WTC11 (cell line): ENCODE results near the gene FGA. TPM values are rescaled to one million over a fixed set of nuclear protein-coding genes. Genes with fewer than 3 reads are reported as not detected.

Experiments
- ATAC-seq: fragments of 200-7000 bp; cut with Tn5 transposase; 2 replicates; pipeline ENCODE4 v1.10.0; 2021; ENCODE audit warnings: mild to moderate bottlenecking, moderate library complexity
- CTCF ChIA-PET: fragments of 300-600 bp; sonication (Branson Sonifier 250); formaldehyde crosslinking; loops from one replicate; lab custom pipeline; 2021; ENCODE audit warnings: antibody characterized with exemption; lab: Charles Lee
- POLR2A ChIA-PET: fragments of 350-600 bp; sonication (Branson Sonifier 250); formaldehyde crosslinking; loops from one replicate; lab custom pipeline; 2021; ENCODE audit warnings: antibody characterized with exemption; lab: Charles Lee
- DNase-seq: peaks from one replicate; pipeline ENCODE4 v3.0.0; 2021; ENCODE audit warnings: low spot score
- H3K27ac Mint-ChIP-seq: 2 replicates; pipeline ENCODE4 v1.8.0; 2021; ENCODE audit warnings: mixed read lengths
- H3K27me3 Mint-ChIP-seq: 2 replicates; pipeline ENCODE4 v1.8.0; 2021; ENCODE audit warnings: low read depth, mild to moderate bottlenecking, moderate library complexity, mixed read lengths
- H3K36me3 Mint-ChIP-seq: 2 replicates; pipeline ENCODE4 v1.8.0; 2021; ENCODE audit warnings: mixed read lengths
- H3K4me1 Mint-ChIP-seq: 2 replicates; pipeline ENCODE4 v1.8.0; 2022; ENCODE audit warnings: mixed read lengths
- H3K4me3 Mint-ChIP-seq: 2 replicates; pipeline ENCODE4 v1.8.0; 2021; ENCODE audit warnings: mild to moderate bottlenecking, moderate library complexity, mixed read lengths
- H3K9me3 Mint-ChIP-seq: 2 replicates; pipeline ENCODE4 v1.8.0; 2021; ENCODE audit warnings: mixed read lengths
- CBFB ChIP-seq: sonication (generic); formaldehyde crosslinking; IDR thresholded peaks from 2 replicates; pipeline ENCODE4 v1.8.1; 2022; ENCODE audit warnings: mild to moderate bottlenecking, low read depth, missing genetic modification reagents
- CREB1 ChIP-seq: sonication (generic); formaldehyde crosslinking; IDR thresholded peaks from 2 replicates; pipeline ENCODE4 v1.8.0; 2023; ENCODE audit warnings: mild to moderate bottlenecking, missing genetic modification reagents
- ELF4 ChIP-seq: sonication (generic); formaldehyde crosslinking; IDR thresholded peaks from 2 replicates; pipeline ENCODE4 v1.8.1; 2022; ENCODE audit warnings: low read depth, mild to moderate bottlenecking, moderate library complexity, missing genetic modification reagents
- FOXP1 ChIP-seq: sonication (generic); formaldehyde crosslinking; IDR thresholded peaks from 2 replicates; pipeline ENCODE4 v1.8.0; 2022; ENCODE audit warnings: missing genetic modification reagents, mild to moderate bottlenecking, moderate library complexity, borderline replicate concordance
- GABPB1 ChIP-seq: sonication (generic); formaldehyde crosslinking; IDR thresholded peaks from 2 replicates; pipeline ENCODE4 v1.8.1; 2023; ENCODE audit warnings: mild to moderate bottlenecking, missing genetic modification reagents
- GRHL2 ChIP-seq: fragments of 250-450 bp; sonication (Bioruptor Pico); IDR thresholded peaks from 2 replicates; pipeline ENCODE4 v1.8.0; 2022; ENCODE audit warnings: mild to moderate bottlenecking, moderate library complexity; ENCODE audit not compliant: insufficient replicate concordance, severe bottlenecking
- IRF2 ChIP-seq: sonication (generic); formaldehyde crosslinking; IDR thresholded peaks from 2 replicates; pipeline ENCODE4 v1.8.0; 2022; ENCODE audit warnings: low read depth, missing genetic modification reagents, borderline replicate concordance
- JUN ChIP-seq: sonication (generic); formaldehyde crosslinking; IDR thresholded peaks from 2 replicates; pipeline ENCODE4 v1.8.0; 2023; ENCODE audit warnings: mild to moderate bottlenecking, missing genetic modification reagents
- NFE2L1 ChIP-seq: sonication (generic); formaldehyde crosslinking; IDR thresholded peaks from 2 replicates; pipeline ENCODE4 v1.8.1; 2023; ENCODE audit warnings: missing genetic modification reagents
- NR2C2 ChIP-seq: sonication (generic); formaldehyde crosslinking; IDR thresholded peaks from 2 replicates; pipeline ENCODE4 v1.8.0; 2022; ENCODE audit warnings: mild to moderate bottlenecking, missing genetic modification reagents
- NR3C1 ChIP-seq: sonication (generic); formaldehyde crosslinking; conservative IDR thresholded peaks from 2 replicates; pipeline ENCODE4 v1.8.1; 2023; ENCODE audit warnings: low read depth, mild to moderate bottlenecking, missing genetic modification reagents
- RELA ChIP-seq: sonication (generic); formaldehyde crosslinking; IDR thresholded peaks from 2 replicates; pipeline ENCODE4 v1.8.1; 2022; ENCODE audit warnings: missing genetic modification reagents, mild to moderate bottlenecking, borderline replicate concordance
- ZNF232 ChIP-seq: sonication (generic); formaldehyde crosslinking; IDR thresholded peaks from 2 replicates; pipeline ENCODE4 v1.8.0; 2022; ENCODE audit warnings: mild to moderate bottlenecking, missing genetic modification reagents
- ZNF317 ChIP-seq: sonication (generic); formaldehyde crosslinking; IDR thresholded peaks from 2 replicates; pipeline ENCODE4 v1.8.1; 2023; ENCODE audit warnings: low read depth, mild to moderate bottlenecking, moderate library complexity, missing genetic modification reagents, borderline replicate concordance
- total RNA-seq: library from RNA; stranded (reverse); gene quantifications from 3 replicates; pipeline ENCODE4 v1.2.3, GENCODE V29; 2021
- TF ChIP-seq, protein P1 (sequence below): sonication (generic); formaldehyde crosslinking; IDR thresholded peaks from 2 replicates; pipeline ENCODE4 v1.8.0; 2022; ENCODE audit warnings: mild to moderate bottlenecking, missing genetic modification reagents
- TF ChIP-seq, protein P2 (sequence below): sonication (generic); formaldehyde crosslinking; IDR thresholded peaks from 2 replicates; pipeline ENCODE4 v1.8.0; 2022; ENCODE audit warnings: mild to moderate bottlenecking, missing genetic modification reagents
- TF ChIP-seq, protein P3 (sequence below): fragments of 250-450 bp; sonication (Bioruptor Pico); IDR thresholded peaks from 2 replicates; pipeline ENCODE4 v1.8.0; 2021; ENCODE audit warnings: mild to moderate bottlenecking
- TF ChIP-seq, protein P4 (sequence below): fragments of 250-450 bp; sonication (Bioruptor Pico); IDR thresholded peaks from 2 replicates; pipeline ENCODE4 v1.9.0; 2021; ENCODE audit warnings: mild to moderate bottlenecking
- TF ChIP-seq, protein P5 (sequence below): fragments of 250-450 bp; sonication (Bioruptor Pico); IDR thresholded peaks from 2 replicates; pipeline ENCODE4 v1.9.0; 2021; ENCODE audit warnings: mild to moderate bottlenecking, borderline replicate concordance
- TF ChIP-seq, protein P6 (sequence below): sonication (generic); formaldehyde crosslinking; conservative IDR thresholded peaks from 2 replicates; pipeline ENCODE4 v1.8.1; 2023; ENCODE audit warnings: mild to moderate bottlenecking, low read depth, missing genetic modification reagents, moderate library complexity

FGA gene
- total RNA-seq, 1 experiment from 2014 or later = 3.2 TPM

DNA sequence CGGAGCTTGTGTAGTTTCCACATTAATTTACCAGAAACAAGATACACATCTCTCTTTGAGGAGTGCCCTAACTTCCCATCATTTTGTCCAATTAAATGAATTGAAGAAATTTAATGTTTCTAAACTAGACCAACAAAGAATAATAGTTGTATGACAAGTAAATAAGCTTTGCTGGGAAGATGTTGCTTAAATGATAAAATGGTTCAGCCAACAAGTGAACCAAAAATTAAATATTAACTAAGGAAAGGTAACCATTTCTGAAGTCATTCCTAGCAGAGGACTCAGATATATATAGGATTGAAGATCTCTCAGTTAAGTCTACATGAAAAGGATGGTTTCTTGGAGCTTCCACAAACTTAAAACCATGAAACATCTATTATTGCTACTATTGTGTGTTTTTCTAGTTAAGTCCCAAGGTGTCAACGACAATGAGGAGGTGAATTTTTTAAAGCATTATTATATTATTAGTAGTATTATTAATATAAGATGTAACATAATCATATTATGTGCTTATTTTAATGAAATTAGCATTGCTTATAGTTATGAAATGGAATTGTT lies 27.8 kb downstream of the FGA start, which contains the start of gene FGB (continued):
- TF ChIP-seq, protein P1, sequence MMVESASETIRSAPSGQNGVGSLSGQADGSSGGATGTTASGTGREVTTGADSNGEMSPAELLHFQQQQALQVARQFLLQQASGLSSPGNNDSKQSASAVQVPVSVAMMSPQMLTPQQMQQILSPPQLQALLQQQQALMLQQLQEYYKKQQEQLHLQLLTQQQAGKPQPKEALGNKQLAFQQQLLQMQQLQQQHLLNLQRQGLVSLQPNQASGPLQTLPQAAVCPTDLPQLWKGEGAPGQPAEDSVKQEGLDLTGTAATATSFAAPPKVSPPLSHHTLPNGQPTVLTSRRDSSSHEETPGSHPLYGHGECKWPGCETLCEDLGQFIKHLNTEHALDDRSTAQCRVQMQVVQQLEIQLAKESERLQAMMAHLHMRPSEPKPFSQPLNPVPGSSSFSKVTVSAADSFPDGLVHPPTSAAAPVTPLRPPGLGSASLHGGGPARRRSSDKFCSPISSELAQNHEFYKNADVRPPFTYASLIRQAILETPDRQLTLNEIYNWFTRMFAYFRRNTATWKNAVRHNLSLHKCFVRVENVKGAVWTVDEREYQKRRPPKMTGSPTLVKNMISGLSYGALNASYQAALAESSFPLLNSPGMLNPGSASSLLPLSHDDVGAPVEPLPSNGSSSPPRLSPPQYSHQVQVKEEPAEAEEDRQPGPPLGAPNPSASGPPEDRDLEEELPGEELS (CRISPR knock-in tag) = no peak
- TF ChIP-seq RELA (CRISPR knock-in tag) (no peak), CREB1 (no peak), CBFB (no peak), JUN (CRISPR knock-in tag) (no peak), NR2C2 (no peak), FOXP1 (CRISPR knock-in tag) (no peak)
- TF ChIP-seq, protein P2, sequence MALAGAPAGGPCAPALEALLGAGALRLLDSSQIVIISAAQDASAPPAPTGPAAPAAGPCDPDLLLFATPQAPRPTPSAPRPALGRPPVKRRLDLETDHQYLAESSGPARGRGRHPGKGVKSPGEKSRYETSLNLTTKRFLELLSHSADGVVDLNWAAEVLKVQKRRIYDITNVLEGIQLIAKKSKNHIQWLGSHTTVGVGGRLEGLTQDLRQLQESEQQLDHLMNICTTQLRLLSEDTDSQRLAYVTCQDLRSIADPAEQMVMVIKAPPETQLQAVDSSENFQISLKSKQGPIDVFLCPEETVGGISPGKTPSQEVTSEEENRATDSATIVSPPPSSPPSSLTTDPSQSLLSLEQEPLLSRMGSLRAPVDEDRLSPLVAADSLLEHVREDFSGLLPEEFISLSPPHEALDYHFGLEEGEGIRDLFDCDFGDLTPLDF (CRISPR knock-in tag) = no peak

DNA sequence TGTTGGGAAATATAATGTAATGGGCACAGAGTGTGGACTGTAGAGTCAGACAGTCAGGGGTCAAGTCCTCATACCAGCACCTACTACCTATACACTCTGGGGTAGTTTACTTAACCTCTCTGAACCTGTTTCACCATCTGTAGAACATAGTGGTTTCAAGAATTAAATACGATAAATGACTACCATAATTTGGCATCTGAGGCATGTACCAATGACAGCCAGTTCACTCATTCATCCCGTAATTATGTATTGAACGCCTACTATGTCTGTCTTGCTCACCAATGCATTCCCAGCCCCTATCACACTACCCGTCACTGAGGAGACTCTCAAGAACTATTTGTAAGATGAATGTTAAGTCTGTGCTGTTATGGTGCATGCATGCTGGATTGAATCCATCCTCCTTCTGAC lies 29.7 kb downstream of the FGA start:
- ChIA-PET POLR2A (no interaction called here), CTCF (interaction anchor here (3.6 to 4.5 kb wide), 2 partner anchors 58 to 64 kb away, joined by 96 to 145 read pairs; no protein-coding TSS in a partner anchor)
- Mint-ChIP-seq H3K4me1 (no peaks in the 10 kb centered on the region), H3K27ac (no peak overlapping the region), H3K36me3 (no peaks in the 10 kb centered on the region), H3K9me3 (no peaks in the 10 kb centered on the region), H3K27me3 (no peaks in the 10 kb centered on the region), H3K4me3 (no peak overlapping the region)
- DNase-seq = no peak
- TF ChIP-seq GABPB1 (peak; percentile 50), ELF4 (CRISPR knock-in tag) (no peak)
- no peak for ATAC-seq

DNA sequence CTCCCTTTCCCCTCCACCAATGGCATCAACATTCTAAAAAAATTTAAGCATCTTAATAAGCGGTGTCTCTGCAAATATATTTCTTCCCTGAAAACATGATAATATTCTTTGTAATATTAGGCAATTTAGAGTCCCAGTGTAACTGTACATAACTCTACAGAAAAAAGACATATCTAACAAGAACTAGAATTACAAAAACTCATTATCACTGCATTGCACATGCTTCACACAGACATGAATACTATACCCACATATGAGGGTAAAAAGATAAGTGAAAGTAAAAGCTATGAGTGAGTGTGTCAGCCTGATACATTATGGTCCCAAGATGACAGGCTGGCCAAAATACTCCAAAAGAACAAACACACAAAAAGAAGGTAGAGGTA lies 30.1 kb downstream of the FGA start:
- CTCF ChIA-PET = interaction anchor here (3.6 to 4.5 kb wide), 2 partner anchors 59 to 64 kb away, joined by 96 to 145 read pairs; no protein-coding TSS in a partner anchor
- no peak overlapping the region for H3K4me3 Mint-ChIP-seq
- H3K27ac Mint-ChIP-seq = no peak overlapping the region
- H3K27me3 Mint-ChIP-seq = no peaks in the 10 kb centered on the region
- ATAC-seq (no peak), DNase-seq (no peak)
- H3K36me3 Mint-ChIP-seq = no peaks in the 10 kb centered on the region
- no peaks in the 10 kb centered on the region for H3K9me3 Mint-ChIP-seq
- POLR2A ChIA-PET = no interaction called here
- H3K4me1 Mint-ChIP-seq = no peaks in the 10 kb centered on the region
- TF ChIP-seq NFE2L1 (CRISPR knock-in tag) (no peak), ZNF317 (CRISPR knock-in tag) (no peak), NR3C1 (no peak), JUN (CRISPR knock-in tag) (no peak), ZNF232 (CRISPR knock-in tag) (no peak), GRHL2 (CRISPR knock-in tag) (no peak), IRF2 (CRISPR knock-in tag) (no peak)
- TF ChIP-seq, protein P3, sequence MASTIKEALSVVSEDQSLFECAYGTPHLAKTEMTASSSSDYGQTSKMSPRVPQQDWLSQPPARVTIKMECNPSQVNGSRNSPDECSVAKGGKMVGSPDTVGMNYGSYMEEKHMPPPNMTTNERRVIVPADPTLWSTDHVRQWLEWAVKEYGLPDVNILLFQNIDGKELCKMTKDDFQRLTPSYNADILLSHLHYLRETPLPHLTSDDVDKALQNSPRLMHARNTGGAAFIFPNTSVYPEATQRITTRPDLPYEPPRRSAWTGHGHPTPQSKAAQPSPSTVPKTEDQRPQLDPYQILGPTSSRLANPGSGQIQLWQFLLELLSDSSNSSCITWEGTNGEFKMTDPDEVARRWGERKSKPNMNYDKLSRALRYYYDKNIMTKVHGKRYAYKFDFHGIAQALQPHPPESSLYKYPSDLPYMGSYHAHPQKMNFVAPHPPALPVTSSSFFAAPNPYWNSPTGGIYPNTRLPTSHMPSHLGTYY (CRISPR knock-in tag) = no peak
- TF ChIP-seq, protein P4, sequence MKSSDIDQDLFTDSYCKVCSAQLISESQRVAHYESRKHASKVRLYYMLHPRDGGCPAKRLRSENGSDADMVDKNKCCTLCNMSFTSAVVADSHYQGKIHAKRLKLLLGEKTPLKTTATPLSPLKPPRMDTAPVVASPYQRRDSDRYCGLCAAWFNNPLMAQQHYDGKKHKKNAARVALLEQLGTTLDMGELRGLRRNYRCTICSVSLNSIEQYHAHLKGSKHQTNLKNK (CRISPR knock-in tag) = no peak
- TF ChIP-seq, protein P5, sequence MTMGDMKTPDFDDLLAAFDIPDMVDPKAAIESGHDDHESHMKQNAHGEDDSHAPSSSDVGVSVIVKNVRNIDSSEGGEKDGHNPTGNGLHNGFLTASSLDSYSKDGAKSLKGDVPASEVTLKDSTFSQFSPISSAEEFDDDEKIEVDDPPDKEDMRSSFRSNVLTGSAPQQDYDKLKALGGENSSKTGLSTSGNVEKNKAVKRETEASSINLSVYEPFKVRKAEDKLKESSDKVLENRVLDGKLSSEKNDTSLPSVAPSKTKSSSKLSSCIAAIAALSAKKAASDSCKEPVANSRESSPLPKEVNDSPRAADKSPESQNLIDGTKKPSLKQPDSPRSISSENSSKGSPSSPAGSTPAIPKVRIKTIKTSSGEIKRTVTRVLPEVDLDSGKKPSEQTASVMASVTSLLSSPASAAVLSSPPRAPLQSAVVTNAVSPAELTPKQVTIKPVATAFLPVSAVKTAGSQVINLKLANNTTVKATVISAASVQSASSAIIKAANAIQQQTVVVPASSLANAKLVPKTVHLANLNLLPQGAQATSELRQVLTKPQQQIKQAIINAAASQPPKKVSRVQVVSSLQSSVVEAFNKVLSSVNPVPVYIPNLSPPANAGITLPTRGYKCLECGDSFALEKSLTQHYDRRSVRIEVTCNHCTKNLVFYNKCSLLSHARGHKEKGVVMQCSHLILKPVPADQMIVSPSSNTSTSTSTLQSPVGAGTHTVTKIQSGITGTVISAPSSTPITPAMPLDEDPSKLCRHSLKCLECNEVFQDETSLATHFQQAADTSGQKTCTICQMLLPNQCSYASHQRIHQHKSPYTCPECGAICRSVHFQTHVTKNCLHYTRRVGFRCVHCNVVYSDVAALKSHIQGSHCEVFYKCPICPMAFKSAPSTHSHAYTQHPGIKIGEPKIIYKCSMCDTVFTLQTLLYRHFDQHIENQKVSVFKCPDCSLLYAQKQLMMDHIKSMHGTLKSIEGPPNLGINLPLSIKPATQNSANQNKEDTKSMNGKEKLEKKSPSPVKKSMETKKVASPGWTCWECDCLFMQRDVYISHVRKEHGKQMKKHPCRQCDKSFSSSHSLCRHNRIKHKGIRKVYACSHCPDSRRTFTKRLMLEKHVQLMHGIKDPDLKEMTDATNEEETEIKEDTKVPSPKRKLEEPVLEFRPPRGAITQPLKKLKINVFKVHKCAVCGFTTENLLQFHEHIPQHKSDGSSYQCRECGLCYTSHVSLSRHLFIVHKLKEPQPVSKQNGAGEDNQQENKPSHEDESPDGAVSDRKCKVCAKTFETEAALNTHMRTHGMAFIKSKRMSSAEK (CRISPR knock-in tag) = no peak
- TF ChIP-seq, protein P6, sequence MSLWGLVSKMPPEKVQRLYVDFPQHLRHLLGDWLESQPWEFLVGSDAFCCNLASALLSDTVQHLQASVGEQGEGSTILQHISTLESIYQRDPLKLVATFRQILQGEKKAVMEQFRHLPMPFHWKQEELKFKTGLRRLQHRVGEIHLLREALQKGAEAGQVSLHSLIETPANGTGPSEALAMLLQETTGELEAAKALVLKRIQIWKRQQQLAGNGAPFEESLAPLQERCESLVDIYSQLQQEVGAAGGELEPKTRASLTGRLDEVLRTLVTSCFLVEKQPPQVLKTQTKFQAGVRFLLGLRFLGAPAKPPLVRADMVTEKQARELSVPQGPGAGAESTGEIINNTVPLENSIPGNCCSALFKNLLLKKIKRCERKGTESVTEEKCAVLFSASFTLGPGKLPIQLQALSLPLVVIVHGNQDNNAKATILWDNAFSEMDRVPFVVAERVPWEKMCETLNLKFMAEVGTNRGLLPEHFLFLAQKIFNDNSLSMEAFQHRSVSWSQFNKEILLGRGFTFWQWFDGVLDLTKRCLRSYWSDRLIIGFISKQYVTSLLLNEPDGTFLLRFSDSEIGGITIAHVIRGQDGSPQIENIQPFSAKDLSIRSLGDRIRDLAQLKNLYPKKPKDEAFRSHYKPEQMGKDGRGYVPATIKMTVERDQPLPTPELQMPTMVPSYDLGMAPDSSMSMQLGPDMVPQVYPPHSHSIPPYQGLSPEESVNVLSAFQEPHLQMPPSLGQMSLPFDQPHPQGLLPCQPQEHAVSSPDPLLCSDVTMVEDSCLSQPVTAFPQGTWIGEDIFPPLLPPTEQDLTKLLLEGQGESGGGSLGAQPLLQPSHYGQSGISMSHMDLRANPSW (CRISPR knock-in tag) = no peak
